Measurements from ENCODE around the gene SLC25A39.
"Not testable (repeated sequence)": the region's sequence is repeated elsewhere in the genome, so short reads cannot be mapped to it uniquely, and the experiment has no call there.

SLC25A39 gene

DNA sequence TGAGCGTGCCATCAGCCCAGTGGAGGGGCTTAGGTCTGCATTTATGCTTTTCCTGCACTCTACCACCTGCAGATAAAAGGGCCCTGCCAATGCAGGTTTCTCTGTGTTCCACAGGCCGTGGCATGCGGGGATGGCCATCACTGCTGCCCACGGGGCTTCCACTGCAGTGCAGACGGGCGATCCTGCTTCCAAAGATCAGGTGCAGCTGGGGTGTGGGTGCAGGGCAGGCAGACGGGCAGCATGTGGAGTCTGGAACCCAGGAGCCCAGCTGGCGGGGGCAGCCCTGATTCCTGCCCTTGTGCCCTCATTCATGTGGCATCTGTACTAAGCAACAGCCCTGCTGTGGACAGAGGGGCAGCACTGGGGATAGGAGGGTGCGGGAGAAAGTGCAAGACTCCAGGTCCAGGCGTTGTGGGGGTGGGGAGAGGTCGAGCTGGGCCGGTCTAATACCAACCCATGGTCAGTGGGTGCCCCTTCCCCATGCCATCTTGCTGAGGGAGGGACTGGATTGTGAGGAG, 25.0 kb upstream of the SLC25A39 start:
- no peaks in the 10 kb centered on the region for H3K79me2 ChIP-seq (ENCODE audit: insufficient read depth, low read length)
- TF ChIP-seq EZH2phosphoT487 (IDR thresholded peaks at IDR 0.05; ENCODE audit: borderline replicate concordance): no peak
- TF ChIP-seq, protein P1, sequence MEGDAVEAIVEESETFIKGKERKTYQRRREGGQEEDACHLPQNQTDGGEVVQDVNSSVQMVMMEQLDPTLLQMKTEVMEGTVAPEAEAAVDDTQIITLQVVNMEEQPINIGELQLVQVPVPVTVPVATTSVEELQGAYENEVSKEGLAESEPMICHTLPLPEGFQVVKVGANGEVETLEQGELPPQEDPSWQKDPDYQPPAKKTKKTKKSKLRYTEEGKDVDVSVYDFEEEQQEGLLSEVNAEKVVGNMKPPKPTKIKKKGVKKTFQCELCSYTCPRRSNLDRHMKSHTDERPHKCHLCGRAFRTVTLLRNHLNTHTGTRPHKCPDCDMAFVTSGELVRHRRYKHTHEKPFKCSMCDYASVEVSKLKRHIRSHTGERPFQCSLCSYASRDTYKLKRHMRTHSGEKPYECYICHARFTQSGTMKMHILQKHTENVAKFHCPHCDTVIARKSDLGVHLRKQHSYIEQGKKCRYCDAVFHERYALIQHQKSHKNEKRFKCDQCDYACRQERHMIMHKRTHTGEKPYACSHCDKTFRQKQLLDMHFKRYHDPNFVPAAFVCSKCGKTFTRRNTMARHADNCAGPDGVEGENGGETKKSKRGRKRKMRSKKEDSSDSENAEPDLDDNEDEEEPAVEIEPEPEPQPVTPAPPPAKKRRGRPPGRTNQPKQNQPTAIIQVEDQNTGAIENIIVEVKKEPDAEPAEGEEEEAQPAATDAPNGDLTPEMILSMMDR (conservative IDR thresholded peaks at IDR 0.05; ENCODE audit: low read length): no peak
- no peaks in the 10 kb centered on the region for H3F3A ChIP-seq (ENCODE audit: low read depth)
- H3K27me3 ChIP-seq (ENCODE audit: insufficient read depth, low read length, poor library complexity, severe bottlenecking): no peaks in the 10 kb centered on the region
- H2AFZ ChIP-seq (ENCODE audit: low read length): no peak overlapping the region
- H3K9ac ChIP-seq (ENCODE audit: low read depth, low read length, poor library complexity, severe bottlenecking): no peak overlapping the region
- H4K20me1 ChIP-seq (ENCODE audit: insufficient read depth, low read length, poor library complexity, severe bottlenecking): no peaks in the 10 kb centered on the region
- no peaks in the 10 kb centered on the region for H3K9me2 ChIP-seq (replicated peaks; ENCODE audit: low read depth, low read length)
- no peak overlapping the region for H3K4me2 ChIP-seq (ENCODE audit: low read depth, low read length, poor library complexity, severe bottlenecking)
- no peaks in the 10 kb centered on the region for H3K36me3 ChIP-seq (ENCODE audit: insufficient read depth, low read length)
- no peaks in the 10 kb centered on the region for H3K9me3 ChIP-seq (ENCODE audit: insufficient read depth, low read depth, low read length)
- no peak overlapping the region for H3K4me3 ChIP-seq (ENCODE audit: low read length, poor library complexity, severe bottlenecking)
- H3K4me1 ChIP-seq (ENCODE audit: insufficient read depth, low read length, poor library complexity, severe bottlenecking): peaks cover 5% of the 10 kb centered on the region

DNA sequence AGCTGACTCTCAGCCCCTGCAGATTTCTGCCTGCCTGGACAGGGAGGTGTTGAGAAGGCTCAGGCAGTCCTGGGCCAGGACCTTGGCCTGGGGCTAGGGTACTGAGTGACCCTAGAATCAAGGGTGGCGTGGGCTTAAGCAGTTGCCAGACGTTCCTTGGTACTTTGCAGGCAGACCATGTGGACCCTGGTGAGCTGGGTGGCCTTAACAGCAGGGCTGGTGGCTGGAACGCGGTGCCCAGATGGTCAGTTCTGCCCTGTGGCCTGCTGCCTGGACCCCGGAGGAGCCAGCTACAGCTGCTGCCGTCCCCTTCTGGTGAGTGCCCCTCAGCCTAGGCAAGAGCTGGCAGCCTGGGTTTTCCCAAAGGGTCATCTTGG, 24.4 kb upstream of the SLC25A39 start:
- Histone ChIP-seq H3K36me3 (ENCODE audit: insufficient read depth, low read length) (no peaks in the 10 kb centered on the region), H3K9me3 (ENCODE audit: insufficient read depth, low read depth, low read length) (no peaks in the 10 kb centered on the region), H3K4me1 (ENCODE audit: insufficient read depth, low read length, poor library complexity, severe bottlenecking) (peaks cover 5% of the 10 kb centered on the region), H4K20me1 (ENCODE audit: insufficient read depth, low read length, poor library complexity, severe bottlenecking) (no peaks in the 10 kb centered on the region), H3K9me2 (replicated peaks; ENCODE audit: low read depth, low read length) (no peaks in the 10 kb centered on the region), H3K27me3 (ENCODE audit: insufficient read depth, low read length, poor library complexity, severe bottlenecking) (no peaks in the 10 kb centered on the region), H3K79me2 (ENCODE audit: insufficient read depth, low read length) (no peaks in the 10 kb centered on the region), H3K4me3 (ENCODE audit: low read length, poor library complexity, severe bottlenecking) (no peak overlapping the region), H3K4me2 (ENCODE audit: low read depth, low read length, poor library complexity, severe bottlenecking) (no peak overlapping the region), H2AFZ (ENCODE audit: low read length) (no peak overlapping the region), H3K9ac (ENCODE audit: low read depth, low read length, poor library complexity, severe bottlenecking) (no peak overlapping the region), H3F3A (ENCODE audit: low read depth) (no peaks in the 10 kb centered on the region)
- TF ChIP-seq EZH2phosphoT487 (IDR thresholded peaks at IDR 0.05; ENCODE audit: borderline replicate concordance): no peak
- TF ChIP-seq, protein P1 (conservative IDR thresholded peaks at IDR 0.05; ENCODE audit: low read length): no peak

DNA sequence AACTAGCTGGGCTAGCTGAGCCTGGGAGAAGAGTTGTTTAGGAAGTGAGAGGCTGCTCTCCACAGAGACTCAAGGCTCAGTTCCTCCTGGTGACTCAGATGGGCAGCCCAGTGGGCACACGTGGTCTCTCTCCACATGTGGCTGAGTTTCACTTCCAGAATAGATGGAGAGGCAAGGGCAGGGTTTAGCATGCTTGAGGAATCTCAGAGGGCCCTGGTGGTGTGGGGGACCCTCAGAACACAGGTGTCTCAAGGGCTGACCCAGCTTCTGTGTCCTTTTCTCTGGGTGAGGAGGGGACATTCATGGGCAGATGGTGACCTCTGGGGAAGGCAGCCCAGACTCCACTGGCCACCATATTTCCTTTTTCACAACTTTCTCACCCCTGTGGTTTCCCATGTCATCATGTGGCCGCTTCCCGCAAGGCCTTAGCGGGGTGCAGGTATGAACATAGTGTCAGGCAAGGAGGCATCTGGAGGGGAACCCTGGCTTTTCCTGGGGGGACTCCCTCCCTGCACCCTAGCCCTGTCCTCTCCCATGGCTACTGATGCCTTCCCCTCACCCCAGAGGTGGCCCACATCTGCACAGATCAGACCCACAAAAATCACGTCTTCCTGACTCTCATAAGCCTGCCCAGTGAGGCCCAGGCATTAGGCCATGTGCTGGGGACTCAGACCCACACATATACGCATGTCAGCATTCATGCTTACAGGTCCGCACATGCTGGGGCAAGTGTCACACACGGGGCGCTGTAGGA, 23.8 kb upstream of the SLC25A39 start:
- Histone ChIP-seq H3K9me3 (ENCODE audit: insufficient read depth, low read depth, low read length) (no peaks in the 10 kb centered on the region), H3K36me3 (ENCODE audit: insufficient read depth, low read length) (no peaks in the 10 kb centered on the region), H3K4me1 (ENCODE audit: insufficient read depth, low read length, poor library complexity, severe bottlenecking) (peaks cover 5% of the 10 kb centered on the region), H4K20me1 (ENCODE audit: insufficient read depth, low read length, poor library complexity, severe bottlenecking) (no peaks in the 10 kb centered on the region), H3F3A (ENCODE audit: low read depth) (no peaks in the 10 kb centered on the region), H3K4me3 (ENCODE audit: low read length, poor library complexity, severe bottlenecking) (no peak overlapping the region), H3K27me3 (ENCODE audit: insufficient read depth, low read length, poor library complexity, severe bottlenecking) (no peaks in the 10 kb centered on the region), H3K79me2 (ENCODE audit: insufficient read depth, low read length) (no peaks in the 10 kb centered on the region), H2AFZ (ENCODE audit: low read length) (no peak overlapping the region), H3K9ac (ENCODE audit: low read depth, low read length, poor library complexity, severe bottlenecking) (peak overlapping the region; percentile 20), H3K9me2 (replicated peaks; ENCODE audit: low read depth, low read length) (no peaks in the 10 kb centered on the region), H3K4me2 (ENCODE audit: low read depth, low read length, poor library complexity, severe bottlenecking) (no peak overlapping the region)
- TF ChIP-seq, protein P1 (conservative IDR thresholded peaks at IDR 0.05; ENCODE audit: low read length): no peak
- no peak for TF ChIP-seq EZH2phosphoT487 (IDR thresholded peaks at IDR 0.05; ENCODE audit: borderline replicate concordance)

DNA sequence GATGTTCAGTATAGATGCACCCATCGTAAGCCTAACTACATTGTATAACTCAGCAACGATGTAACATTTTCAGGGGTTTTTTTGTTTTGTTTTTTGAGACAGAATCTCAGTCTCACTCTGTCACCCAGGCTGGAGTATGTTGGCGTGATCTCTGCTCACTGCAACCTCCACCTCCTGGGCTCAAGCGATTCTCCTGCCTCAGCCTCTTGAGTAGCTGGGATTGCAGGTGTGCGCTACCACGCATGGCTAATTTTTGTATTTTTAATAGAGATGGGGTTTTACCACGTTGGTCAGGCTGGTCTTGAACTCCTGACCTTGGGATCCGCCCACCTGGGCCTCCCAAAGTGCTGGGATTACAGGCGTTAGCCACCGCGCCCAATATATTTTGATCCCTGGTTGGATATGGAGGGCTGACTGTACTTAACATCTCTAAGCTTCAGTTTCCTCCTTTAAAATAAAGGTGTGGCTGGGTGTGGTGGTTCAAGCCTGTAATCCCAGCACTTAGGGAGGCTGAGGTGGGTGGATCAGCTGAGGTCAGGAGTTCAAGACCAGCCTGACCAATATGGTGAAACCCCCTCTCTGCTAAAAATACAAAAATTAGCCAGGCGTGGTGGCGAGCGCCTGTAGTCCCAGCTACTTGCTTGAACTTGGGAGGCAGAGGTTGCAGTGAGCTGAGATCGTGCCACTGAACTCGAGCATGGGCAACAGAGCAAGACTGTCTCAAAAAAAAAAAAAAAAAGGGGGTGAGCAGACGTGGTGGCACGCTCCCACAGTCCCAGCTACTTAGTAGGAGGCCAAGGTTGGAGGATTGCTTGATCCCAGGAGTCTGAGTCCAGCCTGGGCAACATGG, 22.8 kb upstream of the SLC25A39 start:
- H3K4me3 ChIP-seq (ENCODE audit: low read length, poor library complexity, severe bottlenecking); H3K4me2 ChIP-seq (ENCODE audit: low read depth, low read length, poor library complexity, severe bottlenecking): not testable (repeated sequence)

More for the DNA sequence above, 22.8 kb upstream of the SLC25A39 start:
- H3F3A ChIP-seq (ENCODE audit: low read depth); H3K79me2 ChIP-seq (ENCODE audit: insufficient read depth, low read length); H3K4me1 ChIP-seq (ENCODE audit: insufficient read depth, low read length, poor library complexity, severe bottlenecking); H2AFZ ChIP-seq (ENCODE audit: low read length); H4K20me1 ChIP-seq (ENCODE audit: insufficient read depth, low read length, poor library complexity, severe bottlenecking); H3K9me2 ChIP-seq (replicated peaks; ENCODE audit: low read depth, low read length); H3K9ac ChIP-seq (ENCODE audit: low read depth, low read length, poor library complexity, severe bottlenecking); H3K9me3 ChIP-seq (ENCODE audit: insufficient read depth, low read depth, low read length); H3K27me3 ChIP-seq (ENCODE audit: insufficient read depth, low read length, poor library complexity, severe bottlenecking); H3K36me3 ChIP-seq (ENCODE audit: insufficient read depth, low read length): not testable (repeated sequence)

Data from Loucy (cell line).